Mammary epithelial cell (primary cell): Measurements from ENCODE around the gene CTIF.

Experiments used
- EZH2 ChIP-seq: IDR thresholded peaks from 2 replicates; pipeline ENCODE4 v1.6.1; 2012; ENCODE audit warnings: low read length, inconsistent platforms, borderline replicate concordance
- TF ChIP-seq, protein P1 (sequence below), 2 donors: IDR thresholded peaks in 1 of 2; conservative IDR thresholded peaks in 1 of 2; 2 replicates each; pipeline ENCODE4 v1.5.1; 2011 to 2012; ENCODE audit warnings: inconsistent platforms in 2 of 2, low read length in 2 of 2, mild to moderate bottlenecking in 2 of 2, control low read depth in 1 of 2, low read depth in 1 of 2; ENCODE audit not compliant: insufficient read depth in 1 of 2; ENCODE audit errors: extremely low read depth in 1 of 2

DNA sequence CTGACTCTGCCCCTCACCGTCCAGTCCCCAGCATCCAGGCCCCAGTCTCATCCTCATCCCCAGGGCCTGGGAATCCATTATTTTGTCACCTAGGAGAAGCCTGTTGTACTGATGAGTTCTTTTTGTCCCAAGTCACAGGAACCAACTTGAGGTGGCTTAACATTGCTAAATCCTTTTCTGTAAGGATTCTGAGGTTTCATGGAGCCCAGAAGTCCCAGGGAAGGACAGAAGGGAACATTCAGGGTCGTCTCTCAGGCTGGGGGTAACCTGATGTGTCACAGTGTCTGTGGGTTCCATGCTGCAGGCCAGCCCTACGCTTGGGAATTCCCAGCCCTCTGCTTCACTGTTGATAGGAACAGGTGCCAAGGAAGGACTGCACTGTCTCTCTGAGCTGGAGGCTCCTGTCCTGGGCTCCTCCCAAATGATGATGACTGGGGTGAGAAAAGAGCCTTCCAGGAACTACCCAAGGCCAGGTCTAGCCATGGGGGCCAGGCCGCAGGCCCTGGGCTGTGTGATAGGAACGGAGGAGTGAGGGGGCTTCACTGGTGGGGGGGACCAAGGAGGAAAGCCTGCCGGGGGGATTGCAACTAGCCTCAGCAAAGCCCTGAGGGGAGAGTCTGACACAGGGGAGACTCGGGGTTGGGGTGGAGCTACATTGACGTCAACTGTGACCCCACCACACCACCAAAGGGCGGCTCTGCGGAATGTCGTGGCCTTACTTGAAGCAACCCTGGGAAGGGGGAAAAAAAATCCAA, 266.2 kb downstream of the CTIF start:
- TF ChIP-seq, protein P1, sequence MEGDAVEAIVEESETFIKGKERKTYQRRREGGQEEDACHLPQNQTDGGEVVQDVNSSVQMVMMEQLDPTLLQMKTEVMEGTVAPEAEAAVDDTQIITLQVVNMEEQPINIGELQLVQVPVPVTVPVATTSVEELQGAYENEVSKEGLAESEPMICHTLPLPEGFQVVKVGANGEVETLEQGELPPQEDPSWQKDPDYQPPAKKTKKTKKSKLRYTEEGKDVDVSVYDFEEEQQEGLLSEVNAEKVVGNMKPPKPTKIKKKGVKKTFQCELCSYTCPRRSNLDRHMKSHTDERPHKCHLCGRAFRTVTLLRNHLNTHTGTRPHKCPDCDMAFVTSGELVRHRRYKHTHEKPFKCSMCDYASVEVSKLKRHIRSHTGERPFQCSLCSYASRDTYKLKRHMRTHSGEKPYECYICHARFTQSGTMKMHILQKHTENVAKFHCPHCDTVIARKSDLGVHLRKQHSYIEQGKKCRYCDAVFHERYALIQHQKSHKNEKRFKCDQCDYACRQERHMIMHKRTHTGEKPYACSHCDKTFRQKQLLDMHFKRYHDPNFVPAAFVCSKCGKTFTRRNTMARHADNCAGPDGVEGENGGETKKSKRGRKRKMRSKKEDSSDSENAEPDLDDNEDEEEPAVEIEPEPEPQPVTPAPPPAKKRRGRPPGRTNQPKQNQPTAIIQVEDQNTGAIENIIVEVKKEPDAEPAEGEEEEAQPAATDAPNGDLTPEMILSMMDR (conservative IDR thresholded peaks at IDR 0.05 in 1 of 2, IDR thresholded peaks at IDR 0.05 in 1 of 2; ENCODE audit: extremely low read depth in 1 of 2, insufficient read depth in 1 of 2, low read depth in 1 of 2, low read length in 2 of 2) = no peak
- TF ChIP-seq EZH2 = no peak
